K562 (cell line): ENCODE measurements around the gene KCNN4. TPM values are rescaled to one million over a fixed set of nuclear protein-coding genes. Genes with fewer than 3 reads are reported as not detected.

Source experiments
- CREB1 ChIP-seq, 2 experiments: sonication (generic) in 1 of 2; formaldehyde crosslinking in 1 of 2; IDR thresholded peaks; 2 replicates each; pipeline versions ENCODE4 v1.6.1 to v1.8.0; 2012 to 2022; ENCODE audit warnings: inconsistent platforms in 1 of 2, mild to moderate bottlenecking in 1 of 2, missing genetic modification reagents in 1 of 2, moderate library complexity in 1 of 2
- DIDO1 ChIP-seq: fragments of 450-650 bp; IDR thresholded peaks from 2 replicates; pipeline ENCODE4 v1.6.1; 2016; ENCODE audit warnings: low read depth, missing biosample characterization, missing genetic modification characterization
- ETV6 ChIP-seq, 3 experiments: fragments of 150-350 bp in 1 of 3; sonication (generic) in 1 of 3; formaldehyde crosslinking in 1 of 3; IDR thresholded peaks; 2 replicates each; pipeline versions ENCODE4 v1.6.1 to v1.8.0; 2014 to 2022; ENCODE audit warnings: borderline replicate concordance in 2 of 3, low read depth in 2 of 3, antibody characterized with exemption in 1 of 3, low read length in 1 of 3, mild to moderate bottlenecking in 1 of 3, missing genetic modification reagents in 1 of 3
- HNRNPLL ChIP-seq: fragments of 200-400 bp; formaldehyde crosslinking; IDR thresholded peaks from 2 replicates; pipeline ENCODE4 v1.6.1; 2017; ENCODE audit warnings: low read length, low read depth, mild to moderate bottlenecking; ENCODE audit not compliant: poor library complexity, severe bottlenecking
- LCOR ChIP-seq: sonication (generic); formaldehyde crosslinking; IDR thresholded peaks from 2 replicates; pipeline ENCODE4 v1.8.0; 2022; ENCODE audit warnings: mild to moderate bottlenecking, missing genetic modification reagents
- NCOA6 ChIP-seq: fragments of 450-650 bp; IDR thresholded peaks from 2 replicates; pipeline ENCODE4 v1.6.1; 2017; ENCODE audit warnings: mild to moderate bottlenecking
- NFIC ChIP-seq: fragments of 450-650 bp; IDR thresholded peaks from 2 replicates; pipeline ENCODE4 v1.6.1; 2017; ENCODE audit warnings: mild to moderate bottlenecking, inconsistent platforms
- OTX1 ChIP-seq: fragments of 450-650 bp; formaldehyde crosslinking; IDR thresholded peaks from 2 replicates; pipeline ENCODE4 v1.4.0; 2022; ENCODE audit warnings: mild to moderate bottlenecking
- PCBP2 ChIP-seq: fragments of 200-400 bp; formaldehyde crosslinking; IDR thresholded peaks from 2 replicates; pipeline ENCODE4 v1.6.1; 2018; ENCODE audit warnings: low read length, low read depth, mild to moderate bottlenecking, moderate library complexity; ENCODE audit not compliant: poor library complexity, severe bottlenecking
- PHF8 ChIP-seq: fragments of 200-600 bp; sonication (generic); IDR thresholded peaks from 2 replicates; pipeline ENCODE4 v1.6.1; 2012; ENCODE audit warnings: mixed run types, mild to moderate bottlenecking, inconsistent platforms, low read length, moderate library complexity, borderline replicate concordance
- SIN3A ChIP-seq, 2 experiments: fragments of 150-350 bp in 1 of 2; IDR thresholded peaks; 2 replicates each; pipeline ENCODE4 v1.6.1; 2011 to 2016; ENCODE audit warnings: borderline replicate concordance in 2 of 2, low read depth in 2 of 2, low read length in 2 of 2, mild to moderate bottlenecking in 2 of 2, moderate library complexity in 2 of 2; ENCODE audit not compliant: control insufficient read depth in 1 of 2
- STAT5B ChIP-seq: fragments of 250-450 bp; sonication (Bioruptor Pico); IDR thresholded peaks from 2 replicates; pipeline ENCODE4 v1.8.0; 2021; ENCODE audit warnings: mild to moderate bottlenecking, inconsistent platforms
- TFAM ChIP-seq: fragments of 250-450 bp; sonication (Bioruptor Pico); conservative IDR thresholded peaks from 2 replicates; pipeline ENCODE4 v1.5.0; 2021; ENCODE audit warnings: mild to moderate bottlenecking, moderate library complexity
- ZNF146 ChIP-seq: IDR thresholded peaks from one replicate; pipeline ENCODE4 v1.6.1; 2018; ENCODE audit warnings: missing compliant biosample characterization; ENCODE audit not compliant: unreplicated experiment
- ZNF174 ChIP-seq: fragments of 250-450 bp; sonication (Bioruptor Pico); IDR thresholded peaks from 2 replicates; pipeline ENCODE4 v1.4.0; 2020; ENCODE audit warnings: mild to moderate bottlenecking
- ZNF3 ChIP-seq: fragments of 250-450 bp; sonication (Bioruptor Pico); IDR thresholded peaks from 2 replicates; pipeline ENCODE4 v1.5.0; 2021; ENCODE audit warnings: mild to moderate bottlenecking, moderate library complexity
- ZNF347 ChIP-seq: fragments of 450-650 bp; formaldehyde crosslinking; IDR thresholded peaks from 2 replicates; pipeline ENCODE4 v1.4.0; 2020; ENCODE audit warnings: low read depth, mild to moderate bottlenecking, moderate library complexity
- polyA plus RNA-seq, 8 experiments: library from polyadenylated mRNA; depleted of rRNA in 4 of 8; stranded (reverse) in 5 of 8; unstranded in 3 of 8; fragments of >200 nt; fragmentation: Nextera tagmentation in 2 of 8; fragmentation: Illumina TruSeq in 1 of 8; extraction: Ambion mirVana in 2 of 8; extraction: Trizol in 1 of 8; gene quantifications; 2 replicates each; pipeline versions ENCODE4 v1.2.1 to v1.2.3, GENCODE V29; 2011 to 2014; ENCODE audit warnings: inconsistent platforms in 1 of 8, missing spikeins in 1 of 8
- total RNA-seq, 7 experiments: library from RNA; depleted of rRNA in 6 of 7; stranded (reverse); fragments of >200 nt in 6 of 7; fragmentation: Illumina TruSeq in 2 of 7; extraction: Trizol in 2 of 7; gene quantifications; 2 replicates each; pipeline versions ENCODE4 v1.2.1 to v1.2.3, GENCODE V29; 2011 to 2021; ENCODE audit warnings: low replicate concordance in 1 of 7
- TF ChIP-seq, protein P1 (sequence below): sonication (generic); formaldehyde crosslinking; IDR thresholded peaks from 2 replicates; pipeline ENCODE4 v1.8.1; 2023; ENCODE audit warnings: mild to moderate bottlenecking, missing genetic modification reagents, moderate library complexity
- TF ChIP-seq, protein P2 (sequence below), 2 experiments: fragments of 450-650 bp; formaldehyde crosslinking in 1 of 2; IDR thresholded peaks; 2 replicates each; pipeline versions ENCODE4 v1.4.0 to v1.6.1; 2014 to 2020; ENCODE audit warnings: mild to moderate bottlenecking in 2 of 2, borderline replicate concordance in 1 of 2, low read depth in 1 of 2

KCNN4 gene
- total and polyA plus RNA-seq, 9 of the 15 experiments (the other 6 are each of a cell fraction or from before 2014, with no cell fraction given) = 0.53 to 37.7 (median 25.9) TPM

DNA sequence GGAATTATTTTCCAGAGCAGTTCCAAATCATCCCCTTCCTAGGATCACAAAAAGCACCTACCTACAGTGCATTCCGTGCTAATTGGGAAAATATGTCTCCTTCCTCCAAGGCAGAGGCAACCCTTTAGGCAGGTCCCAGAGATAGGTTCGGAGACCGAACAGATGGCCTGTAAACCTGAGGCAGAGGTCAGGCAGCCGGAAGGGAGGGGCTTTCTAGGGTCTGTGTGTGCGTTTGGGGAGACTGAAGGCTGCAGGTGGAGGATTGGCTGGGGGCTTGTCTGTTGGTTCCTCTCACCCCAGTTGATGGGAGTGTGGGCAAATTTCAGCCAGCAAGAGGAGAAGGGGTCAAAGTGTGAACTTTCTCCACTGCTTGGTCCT, 7.1 kb downstream of the KCNN4 start (continued):
- TF ChIP-seq ZNF146 (no peak), OTX1 (no peak), ZNF174 (no peak), TFAM (CRISPR knock-in tag) (no peak), ZNF347 (no peak), PHF8 (no peak), SIN3A (IDR thresholded peaks at IDR 0.05; ENCODE audit: borderline replicate concordance in 2 of 2, control insufficient read depth in 1 of 2, low read depth in 2 of 2, low read length in 2 of 2) (0 out of 4 replicates have a peak, but pooled peaks of 1 of the 2 experiments have one; percentile 13), ETV6 (IDR thresholded peaks at IDR 0.05; ENCODE audit: borderline replicate concordance in 1 of 2, low read depth in 2 of 2, low read length in 1 of 2) (no peak), ETV6 (CRISPR knock-in tag; IDR thresholded peaks at IDR 0.05; ENCODE audit: borderline replicate concordance) (0 out of 2 replicates have a peak, but pooled peaks have one; percentile 8), NCOA6 (no peak), CREB1 (IDR thresholded peaks at IDR 0.05) (no peak), CREB1 (CRISPR knock-in tag; IDR thresholded peaks at IDR 0.05) (no peak), STAT5B (no peak), PCBP2 (no peak), DIDO1 (tag) (no peak), HNRNPLL (no peak), ZNF3 (CRISPR knock-in tag) (no peak), NFIC (peak; percentile 4; the same call in 1 of the 2 replicates), LCOR (CRISPR knock-in tag) (no peak)
- TF ChIP-seq, protein P1, sequence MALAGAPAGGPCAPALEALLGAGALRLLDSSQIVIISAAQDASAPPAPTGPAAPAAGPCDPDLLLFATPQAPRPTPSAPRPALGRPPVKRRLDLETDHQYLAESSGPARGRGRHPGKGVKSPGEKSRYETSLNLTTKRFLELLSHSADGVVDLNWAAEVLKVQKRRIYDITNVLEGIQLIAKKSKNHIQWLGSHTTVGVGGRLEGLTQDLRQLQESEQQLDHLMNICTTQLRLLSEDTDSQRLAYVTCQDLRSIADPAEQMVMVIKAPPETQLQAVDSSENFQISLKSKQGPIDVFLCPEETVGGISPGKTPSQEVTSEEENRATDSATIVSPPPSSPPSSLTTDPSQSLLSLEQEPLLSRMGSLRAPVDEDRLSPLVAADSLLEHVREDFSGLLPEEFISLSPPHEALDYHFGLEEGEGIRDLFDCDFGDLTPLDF (CRISPR knock-in tag) = no peak
- TF ChIP-seq, protein P2, sequence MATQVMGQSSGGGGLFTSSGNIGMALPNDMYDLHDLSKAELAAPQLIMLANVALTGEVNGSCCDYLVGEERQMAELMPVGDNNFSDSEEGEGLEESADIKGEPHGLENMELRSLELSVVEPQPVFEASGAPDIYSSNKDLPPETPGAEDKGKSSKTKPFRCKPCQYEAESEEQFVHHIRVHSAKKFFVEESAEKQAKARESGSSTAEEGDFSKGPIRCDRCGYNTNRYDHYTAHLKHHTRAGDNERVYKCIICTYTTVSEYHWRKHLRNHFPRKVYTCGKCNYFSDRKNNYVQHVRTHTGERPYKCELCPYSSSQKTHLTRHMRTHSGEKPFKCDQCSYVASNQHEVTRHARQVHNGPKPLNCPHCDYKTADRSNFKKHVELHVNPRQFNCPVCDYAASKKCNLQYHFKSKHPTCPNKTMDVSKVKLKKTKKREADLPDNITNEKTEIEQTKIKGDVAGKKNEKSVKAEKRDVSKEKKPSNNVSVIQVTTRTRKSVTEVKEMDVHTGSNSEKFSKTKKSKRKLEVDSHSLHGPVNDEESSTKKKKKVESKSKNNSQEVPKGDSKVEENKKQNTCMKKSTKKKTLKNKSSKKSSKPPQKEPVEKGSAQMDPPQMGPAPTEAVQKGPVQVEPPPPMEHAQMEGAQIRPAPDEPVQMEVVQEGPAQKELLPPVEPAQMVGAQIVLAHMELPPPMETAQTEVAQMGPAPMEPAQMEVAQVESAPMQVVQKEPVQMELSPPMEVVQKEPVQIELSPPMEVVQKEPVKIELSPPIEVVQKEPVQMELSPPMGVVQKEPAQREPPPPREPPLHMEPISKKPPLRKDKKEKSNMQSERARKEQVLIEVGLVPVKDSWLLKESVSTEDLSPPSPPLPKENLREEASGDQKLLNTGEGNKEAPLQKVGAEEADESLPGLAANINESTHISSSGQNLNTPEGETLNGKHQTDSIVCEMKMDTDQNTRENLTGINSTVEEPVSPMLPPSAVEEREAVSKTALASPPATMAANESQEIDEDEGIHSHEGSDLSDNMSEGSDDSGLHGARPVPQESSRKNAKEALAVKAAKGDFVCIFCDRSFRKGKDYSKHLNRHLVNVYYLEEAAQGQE (IDR thresholded peaks at IDR 0.05; ENCODE audit: borderline replicate concordance) = no peak
- TF ChIP-seq, protein P2 (CRISPR knock-in tag; IDR thresholded peaks at IDR 0.05; ENCODE audit: low read depth) = no peak
